Adrenal gland (tissue), 12 donors: Measurements from ENCODE around the gene MALAT1. TPM values are rescaled to one million over a fixed set of nuclear protein-coding genes. Genes with fewer than 3 reads are reported as not detected.

Experiments
- DNase-seq, 7 donors: peaks; one replicate each; pipeline ENCODE4 v3.0.0-alpha.2; 2019 to 2020
- H3K27ac ChIP-seq, 5 donors: fragments of 200-600 bp; sonication (generic) in 4 of 5; 1 replicate in 3 of 5; 2 replicates in 2 of 5; pipeline versions ENCODE4 v1.5.1 to v1.8.0; 2016 to 2020; ENCODE audit warnings: mild to moderate bottlenecking in 1 of 5
- H3K27me3 ChIP-seq: fragments of 200-600 bp; 2 replicates; pipeline ENCODE4 v1.8.0; 2021
- H3K36me3 ChIP-seq, 2 donors: fragments of 200-600 bp; replicated peaks in 1 of 2; 1 replicate in 1 of 2; 2 replicates in 1 of 2; pipeline versions ENCODE4 v1.5.1 to v1.8.0; 2018 to 2022
- H3K4me1 ChIP-seq, 2 donors: fragments of 200-600 bp; replicated peaks in 1 of 2; 1 replicate in 1 of 2; 2 replicates in 1 of 2; pipeline versions ENCODE4 v1.5.1 to v1.8.0; 2018 to 2021
- H3K4me3 ChIP-seq, 4 donors: fragments of 200-600 bp; sonication (generic) in 3 of 4; one replicate each; pipeline ENCODE4 v1.5.1; 2016 to 2018
- H3K9me3 ChIP-seq, 3 donors: fragments of 200-600 bp; sonication (generic) in 1 of 3; replicated peaks in 1 of 3; 1 replicate in 2 of 3; 2 replicates in 1 of 3; pipeline versions ENCODE4 v1.5.1 to v1.8.0; 2016 to 2021
- POLR2A ChIP-seq, 2 donors: fragments of 450-650 bp; IDR thresholded peaks; one replicate each; pipeline ENCODE4 v1.6.1; 2017; ENCODE audit warnings: antibody characterized with exemption in 2 of 2, mild to moderate bottlenecking in 2 of 2, moderate library complexity in 1 of 2
- WGBS, 4 donors: extraction: QIAGEN DNeasy Blood & Tissue Kit in 2 of 4; methylation state at CpG; one replicate each; pipeline versions ENCODE4 v1.1.5 to v1.1.7; 2013 to 2017; 5-methylcytosine and 5-hydroxymethylcytosine counted together
- intact Hi-C, 2 donors: fragments of 100-400 bp; cut with DNase I; formaldehyde crosslinking; loops; one replicate each; pipeline versions ENCODE4 v1.14.1 to v1.15.0; 2022 to 2023
- polyA plus RNA-seq, 3 donors: library from polyadenylated mRNA; stranded (reverse); fragments of 200-250 nt in 2 of 3; fragments of 350-450 nt in 1 of 3; fragmentation: Illumina TruSeq in 1 of 3; extraction: RNeasy Lipid Tissue Mini Kit (QIAGEN cat#74804) in 1 of 3; gene quantifications; one replicate each; pipeline ENCODE4 v1.2.3, GENCODE V29; 2013 to 2014
- total RNA-seq, 9 donors: library from RNA; depleted of rRNA in 4 of 9; stranded (reverse); fragments of >200 nt in 4 of 9; fragments of 120-200 nt in 1 of 9; fragmentation: NEBNext Ultra II Directional in 1 of 9; extraction: Animal tissue kit (Norgen Biotek cat#: 25700) in 1 of 9; gene quantifications; one replicate each; pipeline versions ENCODE4 v1.1.0 to v1.2.4, GENCODE V29; 2013 to 2023
- TF ChIP-seq, protein P1 (sequence below), 6 experiments: fragments of 450-650 bp in 4 of 6; fragments of 200-600 bp in 2 of 6; sonication (generic) in 1 of 6; IDR thresholded peaks; 1 replicate in 5 of 6; 2 replicates in 1 of 6; pipeline versions ENCODE4 v1.5.1 to v1.8.0; 2016 to 2021; ENCODE audit warnings: antibody characterized with exemption in 6 of 6, mild to moderate bottlenecking in 2 of 6, moderate library complexity in 1 of 6
- donor health status: healthy with polysubstance abuse.
- donor health status: Bipolar disorder and iron deficiency.
- donor health status: DM: yes; HTN: yes; CAD: no.
- donor health status: DM: no; HTN: no; CAD: no.
- donor health status: DM: no; HTN: no; CAD: no.
- donor health status: DM: yes; HTN: yes; CAD: no.

Gene MALAT1
- total and polyA plus RNA-seq, 12 donors, result 237 to 17,143 (median 9,608) TPM

- Histone ChIP-seq H3K36me3 (peaks cover 0 to 45% of the 10 kb centered on the region in 2 donors), H3K9me3 (no peaks in the 10 kb centered on the region), H3K27me3 (no peaks in the 10 kb centered on the region), H3K4me3 (no peak overlapping the region), H3K27ac (no peak overlapping the region), H3K4me1 (peaks cover 24 to 34% of the 10 kb centered on the region in 2 donors)
- 66 to 70% (median 68%) methylated on average over 5 to 37 of the region's 37 CpGs for WGBS, 4 donors
- TF ChIP-seq POLR2A (IDR thresholded peaks at IDR 0.05), result no peak
- TF ChIP-seq, protein P1, sequence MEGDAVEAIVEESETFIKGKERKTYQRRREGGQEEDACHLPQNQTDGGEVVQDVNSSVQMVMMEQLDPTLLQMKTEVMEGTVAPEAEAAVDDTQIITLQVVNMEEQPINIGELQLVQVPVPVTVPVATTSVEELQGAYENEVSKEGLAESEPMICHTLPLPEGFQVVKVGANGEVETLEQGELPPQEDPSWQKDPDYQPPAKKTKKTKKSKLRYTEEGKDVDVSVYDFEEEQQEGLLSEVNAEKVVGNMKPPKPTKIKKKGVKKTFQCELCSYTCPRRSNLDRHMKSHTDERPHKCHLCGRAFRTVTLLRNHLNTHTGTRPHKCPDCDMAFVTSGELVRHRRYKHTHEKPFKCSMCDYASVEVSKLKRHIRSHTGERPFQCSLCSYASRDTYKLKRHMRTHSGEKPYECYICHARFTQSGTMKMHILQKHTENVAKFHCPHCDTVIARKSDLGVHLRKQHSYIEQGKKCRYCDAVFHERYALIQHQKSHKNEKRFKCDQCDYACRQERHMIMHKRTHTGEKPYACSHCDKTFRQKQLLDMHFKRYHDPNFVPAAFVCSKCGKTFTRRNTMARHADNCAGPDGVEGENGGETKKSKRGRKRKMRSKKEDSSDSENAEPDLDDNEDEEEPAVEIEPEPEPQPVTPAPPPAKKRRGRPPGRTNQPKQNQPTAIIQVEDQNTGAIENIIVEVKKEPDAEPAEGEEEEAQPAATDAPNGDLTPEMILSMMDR (IDR thresholded peaks at IDR 0.05), result no peak
- peak in 1 of 7 donors; percentile 51 for DNase-seq
- intact Hi-C loops, result no loop called here
Observed at GRCh38 chr11:65553301-65554001, 54.6 kb downstream of the MALAT1 start.

DNA sequence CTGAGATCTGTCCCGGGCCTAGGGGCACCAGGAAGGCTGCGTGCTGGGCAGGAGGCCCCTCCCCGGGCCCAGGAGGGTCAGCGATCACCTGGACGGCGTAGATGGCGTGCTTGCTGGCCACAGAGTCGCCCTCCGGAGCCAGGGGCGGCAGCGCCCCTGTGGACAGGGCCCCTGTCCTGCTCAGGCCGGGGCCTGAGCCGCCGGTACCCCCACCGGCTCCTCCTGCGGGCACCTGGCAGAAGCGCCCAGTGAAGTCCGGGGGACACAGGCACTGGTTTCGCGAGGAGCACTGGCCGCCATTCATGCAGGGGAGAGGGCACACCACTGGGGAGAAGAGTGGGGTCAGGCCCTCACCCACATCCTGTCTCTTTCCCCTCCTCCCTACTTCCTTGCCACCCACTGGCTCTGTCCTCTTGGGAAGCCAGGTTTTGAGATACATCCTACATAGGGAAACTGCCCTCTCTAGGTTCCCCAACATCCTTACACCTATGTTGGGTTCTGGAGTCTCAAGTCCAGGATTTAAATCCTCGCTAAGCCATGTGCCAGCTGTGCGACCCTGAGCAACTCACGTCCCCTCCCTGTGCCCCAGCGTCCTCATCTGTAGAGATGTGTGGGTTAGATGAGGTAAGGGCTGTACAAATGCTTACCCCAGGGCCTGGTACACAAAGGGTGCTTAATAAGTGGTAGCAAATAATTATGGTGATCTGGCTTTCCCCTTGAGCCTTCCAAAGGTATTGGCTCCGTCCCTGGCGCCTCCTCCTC lies 55.4 kb downstream of the MALAT1 start:
- 84 to 86% (median 85%) methylated on average over 16 to 27 of the region's 27 CpGs for WGBS, 4 donors
- peak overlapping the region in 1 of 5 donors; percentile 17 for H3K27ac ChIP-seq
- peaks cover 0 to 37% of the 10 kb centered on the region in 2 donors for H3K36me3 ChIP-seq
- no peaks in the 10 kb centered on the region for H3K27me3 ChIP-seq
- H3K4me3 ChIP-seq, result no peak overlapping the region
- no peak for DNase-seq
- intact Hi-C loops, result no loop called here
- TF ChIP-seq POLR2A (IDR thresholded peaks at IDR 0.05), result no peak
- TF ChIP-seq, protein P1 (IDR thresholded peaks at IDR 0.05), result no peak
- no peaks in the 10 kb centered on the region for H3K9me3 ChIP-seq
- peaks cover 32 to 42% of the 10 kb centered on the region in 2 donors for H3K4me1 ChIP-seq

- H3K27ac ChIP-seq, result peak overlapping the region in 3 of 5 donors; percentile 1 to 96 (median 93)
- peaks cover 38 to 48% of the 10 kb centered on the region in 2 donors for H3K4me1 ChIP-seq
Observed at GRCh38 chr11:65554842-65555430, 56.1 kb downstream of the MALAT1 start.

More at GRCh38 chr11:65554842-65555430, 56.1 kb downstream of the MALAT1 start:
- 83 to 89% (median 87%) methylated on average over 4 of the region's 4 CpGs for WGBS, 4 donors
- TF ChIP-seq, protein P1 (IDR thresholded peaks at IDR 0.05), result no peak
- TF ChIP-seq POLR2A (IDR thresholded peaks at IDR 0.05), result no peak
- Histone ChIP-seq H3K36me3 (peaks cover 0 to 35% of the 10 kb centered on the region in 2 donors), H3K4me3 (no peak overlapping the region), H3K9me3 (no peaks in the 10 kb centered on the region), H3K27me3 (no peaks in the 10 kb centered on the region)
- DNase-seq, result no peak
- intact Hi-C loops, result no loop called here
